ENCODE data around the gene SH3GL2.

DNA sequence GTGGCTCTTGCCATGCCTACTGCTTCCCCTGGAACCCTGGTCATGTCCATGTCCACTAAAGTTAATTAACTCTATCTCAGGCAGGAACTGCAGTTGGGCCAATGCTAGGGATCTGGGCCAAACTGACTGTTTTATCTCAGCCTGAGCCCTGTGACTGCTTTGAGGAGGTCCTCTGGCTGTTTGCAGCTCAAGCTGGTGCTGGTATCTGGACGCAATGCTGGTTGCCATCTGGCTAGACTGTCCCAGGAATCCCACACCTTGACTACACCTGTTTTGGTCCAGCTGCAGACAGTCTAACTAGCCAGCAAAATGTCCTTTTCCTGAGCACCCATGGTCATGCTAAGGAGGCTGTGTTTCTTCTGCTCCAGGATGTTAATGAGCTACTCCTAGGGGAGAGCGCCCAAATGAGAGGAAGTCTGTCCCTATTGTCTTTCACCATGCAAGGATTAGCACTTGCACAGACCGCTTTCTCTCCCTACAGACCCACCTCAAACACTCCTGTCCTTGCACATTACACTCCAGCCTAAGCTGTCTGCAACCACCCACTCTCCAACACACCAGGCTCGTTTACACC is 251.0 kb downstream of the SH3GL2 start:
- TF ChIP-seq CTCF (IDR thresholded peaks at IDR 0.05; ENCODE audit: low read depth, low read length, poor library complexity, severe bottlenecking) (no peak), EZH2phosphoT487 (IDR thresholded peaks at IDR 0.05; ENCODE audit: borderline replicate concordance, low read length) (no peak)
